DOHH2 (cell line): Measurements from ENCODE around the gene FREM2.

Experiments used
- EZH2phosphoT487 ChIP-seq: fragments of 200-600 bp; sonication (generic); IDR thresholded peaks from 2 replicates; pipeline ENCODE4 v1.6.1; 2017; ENCODE audit warnings: borderline replicate concordance, mild to moderate bottlenecking, antibody characterized with exemption, low read length, moderate library complexity, mixed read lengths
- TF ChIP-seq, protein P1 (sequence below): fragments of 200-600 bp; sonication (generic); IDR thresholded peaks from one replicate; pipeline ENCODE4 v1.5.1; 2014; ENCODE audit warnings: antibody characterized with exemption, mild to moderate bottlenecking, low read depth, low read length; ENCODE audit not compliant: poor library complexity, severe bottlenecking

DNA sequence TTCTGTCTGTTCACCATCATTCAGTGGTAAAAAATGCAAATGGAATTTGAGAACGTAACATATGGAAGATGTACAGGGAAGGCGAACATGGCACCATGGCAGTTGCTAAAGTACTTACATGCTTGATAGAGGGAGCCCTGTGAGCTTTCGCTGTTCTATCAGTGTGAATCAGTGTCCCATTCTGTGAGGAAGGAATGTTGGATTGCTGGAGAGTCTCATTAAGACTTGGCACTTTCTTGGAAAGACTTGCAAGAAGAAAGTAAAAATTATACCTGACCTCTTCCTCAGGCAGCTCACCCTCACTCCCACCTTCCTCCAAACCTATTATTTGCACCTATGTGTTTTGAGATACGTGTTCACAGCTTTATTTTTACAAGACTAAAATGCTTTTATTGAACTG, 43.5 kb downstream of the FREM2 start:
- TF ChIP-seq, protein P1, sequence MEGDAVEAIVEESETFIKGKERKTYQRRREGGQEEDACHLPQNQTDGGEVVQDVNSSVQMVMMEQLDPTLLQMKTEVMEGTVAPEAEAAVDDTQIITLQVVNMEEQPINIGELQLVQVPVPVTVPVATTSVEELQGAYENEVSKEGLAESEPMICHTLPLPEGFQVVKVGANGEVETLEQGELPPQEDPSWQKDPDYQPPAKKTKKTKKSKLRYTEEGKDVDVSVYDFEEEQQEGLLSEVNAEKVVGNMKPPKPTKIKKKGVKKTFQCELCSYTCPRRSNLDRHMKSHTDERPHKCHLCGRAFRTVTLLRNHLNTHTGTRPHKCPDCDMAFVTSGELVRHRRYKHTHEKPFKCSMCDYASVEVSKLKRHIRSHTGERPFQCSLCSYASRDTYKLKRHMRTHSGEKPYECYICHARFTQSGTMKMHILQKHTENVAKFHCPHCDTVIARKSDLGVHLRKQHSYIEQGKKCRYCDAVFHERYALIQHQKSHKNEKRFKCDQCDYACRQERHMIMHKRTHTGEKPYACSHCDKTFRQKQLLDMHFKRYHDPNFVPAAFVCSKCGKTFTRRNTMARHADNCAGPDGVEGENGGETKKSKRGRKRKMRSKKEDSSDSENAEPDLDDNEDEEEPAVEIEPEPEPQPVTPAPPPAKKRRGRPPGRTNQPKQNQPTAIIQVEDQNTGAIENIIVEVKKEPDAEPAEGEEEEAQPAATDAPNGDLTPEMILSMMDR, result no peak
- TF ChIP-seq EZH2phosphoT487, result no peak
